HCT116 (cell line): ENCODE data around the gene FAM171A2. TPM values are rescaled to one million over a fixed set of nuclear protein-coding genes. Genes with fewer than 3 reads are reported as not detected.

Experiments used
- ATAC-seq: fragments of 200-7000 bp; cut with Tn5 transposase; 2 replicates; pipeline ENCODE4 v1.9.1; 2020; ENCODE audit warnings: mild to moderate bottlenecking, moderate library complexity
- BruUV-seq: library from RNA; stranded (reverse); fragments of 400-500 nt; replicated peaks from 2 replicates; lab custom pipeline; 2021; lab: Mats Ljungman, UMichigan
- CTCF ChIA-PET: fragments of 300-600 bp; sonication (Branson Sonifier 250); formaldehyde crosslinking; loops from one replicate; lab custom pipeline; 2021; ENCODE audit warnings: antibody characterized with exemption; lab: Charles Lee
- POLR2A ChIA-PET: fragments of 300-600, 350-600 bp; sonication (Branson Sonifier 250); formaldehyde crosslinking; loops from one replicate; lab custom pipeline; 2021; ENCODE audit warnings: antibody characterized with exemption; lab: Charles Lee
- RAD21 ChIA-PET, 2 experiments: fragments of 300-600 bp; sonication (Branson Sonifier 250); formaldehyde crosslinking; loops; one replicate each; lab custom pipeline; 2023; ENCODE audit warnings: low total read pairs in 2 of 2; ENCODE audit not compliant: uncharacterized antibody in 2 of 2, unreplicated experiment in 2 of 2, low non-redundant PET in 1 of 2; lab: Charles Lee
- DNase-seq: peaks from one replicate; pipeline ENCODE4 v3.0.0-alpha.2; 2010; ENCODE audit warnings: low read depth, low spot score
- H2AFZ ChIP-seq: fragments of 200-600 bp; shearing (Covaris generic), sonication (generic); 2 replicates; pipeline ENCODE4 v1.6.1; 2017; ENCODE audit warnings: low read depth, mixed run types, mixed read lengths, antibody characterized with exemption, low read length; ENCODE audit not compliant: poor library complexity, severe bottlenecking
- H3K27ac ChIP-seq: 2 replicates; pipeline ENCODE4 v1.5.1; 2012; ENCODE audit warnings: low read depth, low read length
- H3K27me3 ChIP-seq: fragments of 200-600 bp; sonication (generic); 2 replicates; pipeline ENCODE4 v1.6.1; 2016; ENCODE audit warnings: mixed run types, low read length, mixed read lengths; ENCODE audit not compliant: insufficient read depth
- H3K36me3 ChIP-seq, 2 experiments: fragments of 200-500 bp in 1 of 2; fragments of 200-600 bp in 1 of 2; sonication (Bioruptor generic) in 1 of 2; sonication (generic) in 1 of 2; 2 replicates each; pipeline versions ENCODE4 v1.5.1 to v1.6.1; 2014 to 2016; ENCODE audit warnings: low read length in 2 of 2, inconsistent platforms in 1 of 2, mixed read lengths in 1 of 2, mixed run types in 1 of 2; ENCODE audit not compliant: insufficient read depth in 2 of 2, control insufficient read depth in 1 of 2
- H3K4me1 ChIP-seq, 2 experiments: fragments of 200-600 bp in 1 of 2; sonication (generic) in 1 of 2; 2 replicates each; pipeline versions ENCODE4 v1.5.1 to v1.6.1; 2012 to 2017; ENCODE audit warnings: low read length in 2 of 2, inconsistent platforms in 1 of 2, mild to moderate bottlenecking in 1 of 2, mixed read lengths in 1 of 2, mixed run types in 1 of 2, moderate library complexity in 1 of 2; ENCODE audit not compliant: insufficient read depth in 2 of 2, control insufficient read depth in 1 of 2
- H3K4me2 ChIP-seq: fragments of 200-600 bp; sonication (generic); 2 replicates; pipeline ENCODE4 v1.6.1; 2017; ENCODE audit warnings: mixed run types, low read length, mixed read lengths
- H3K4me3 ChIP-seq, 2 experiments: fragments of 200-600 bp in 1 of 2; sonication (generic) in 1 of 2; replicated peaks in 1 of 2; 2 replicates each; pipeline ENCODE4 v1.5.1; 2011 to 2016; ENCODE audit warnings: low read length in 2 of 2, control low read depth in 1 of 2, low read depth in 1 of 2, mild to moderate bottlenecking in 1 of 2, mixed read lengths in 1 of 2, mixed run types in 1 of 2
- H3K79me2 ChIP-seq: fragments of 200-600 bp; sonication (generic); 2 replicates; pipeline ENCODE4 v1.6.1; 2017; ENCODE audit warnings: mild to moderate bottlenecking, mixed run types, low read length, moderate library complexity, mixed read lengths; ENCODE audit not compliant: insufficient read depth
- H3K9ac ChIP-seq: fragments of 200-600 bp; sonication (generic); 2 replicates; pipeline ENCODE4 v1.6.1; 2016; ENCODE audit warnings: low read length, mixed read lengths
- H3K9me2 ChIP-seq: fragments of 200-600 bp; sonication (generic), shearing (Covaris generic); 2 replicates; pipeline ENCODE4 v1.6.1; 2017; ENCODE audit warnings: mixed run types, mild to moderate bottlenecking, moderate library complexity; ENCODE audit not compliant: insufficient read depth
- H3K9me3 ChIP-seq, 2 experiments: fragments of 200-500 bp in 1 of 2; fragments of 200-600 bp in 1 of 2; sonication (Bioruptor generic) in 1 of 2; sonication (generic) in 1 of 2; 2 replicates each; pipeline ENCODE4 v1.6.1; 2014 to 2017; ENCODE audit warnings: low read length in 2 of 2, mixed read lengths in 2 of 2, inconsistent platforms in 1 of 2, low read depth in 1 of 2, mild to moderate bottlenecking in 1 of 2, mixed run types in 1 of 2, moderate library complexity in 1 of 2; ENCODE audit not compliant: control insufficient read depth in 1 of 2, insufficient read depth in 1 of 2
- H4K20me1 ChIP-seq: fragments of 200-600 bp; sonication (generic), shearing (Covaris generic); 2 replicates; pipeline ENCODE4 v1.6.1; 2017; ENCODE audit warnings: mixed run types, mild to moderate bottlenecking, moderate library complexity; ENCODE audit not compliant: insufficient read depth
- CTCF ChIP-seq, 3 experiments: fragments of 200-600 bp in 1 of 3; sonication (generic) in 1 of 3; IDR thresholded peaks in 2 of 3; conservative IDR thresholded peaks in 1 of 3; 2 replicates each; pipeline ENCODE4 v1.5.1; 2012 to 2017; ENCODE audit warnings: low read depth in 2 of 3, low read length in 2 of 3, antibody characterized with exemption in 1 of 3, borderline replicate concordance in 1 of 3, control low read depth in 1 of 3, mild to moderate bottlenecking in 1 of 3, mixed read lengths in 1 of 3, mixed run types in 1 of 3, moderate library complexity in 1 of 3; ENCODE audit not compliant: insufficient read depth in 1 of 3
- EGR1 ChIP-seq: IDR thresholded peaks from 2 replicates; pipeline ENCODE4 v1.6.1; 2012; ENCODE audit warnings: low read depth
- EZH2 ChIP-seq: fragments of 200-600 bp; sonication (generic); IDR thresholded peaks from 2 replicates; pipeline ENCODE4 v1.6.1; 2017; ENCODE audit warnings: antibody characterized with exemption, mixed run types
- EZH2phosphoT487 ChIP-seq: fragments of 200-600 bp; IDR thresholded peaks from 2 replicates; pipeline ENCODE4 v1.6.1; 2018; ENCODE audit warnings: antibody characterized with exemption, borderline replicate concordance
- JUND ChIP-seq: IDR thresholded peaks from 2 replicates; pipeline ENCODE4 v1.6.1; 2012
- MAX ChIP-seq: IDR thresholded peaks from 2 replicates; pipeline ENCODE4 v1.6.1; 2012
- RAD21 ChIP-seq: IDR thresholded peaks from 2 replicates; pipeline ENCODE4 v1.6.1; 2012; ENCODE audit warnings: low read depth, mild to moderate bottlenecking
- REST ChIP-seq: IDR thresholded peaks from 2 replicates; pipeline ENCODE4 v1.6.1; 2012; ENCODE audit warnings: low read depth
- SP1 ChIP-seq: IDR thresholded peaks from 2 replicates; pipeline ENCODE4 v1.6.1; 2012; ENCODE audit warnings: low read depth
- ZBTB33 ChIP-seq: IDR thresholded peaks from 2 replicates; pipeline ENCODE4 v1.6.1; 2011; ENCODE audit warnings: mild to moderate bottlenecking, low read length, moderate library complexity; ENCODE audit not compliant: insufficient replicate concordance; ENCODE audit errors: extremely low read depth
- intact Hi-C: fragments of 100-400 bp; cut with micrococcal nuclease; formaldehyde crosslinking; loops from 2 replicates; pipeline ENCODE4 v1.10.0; 2022
- total RNA-seq: library from RNA; stranded (reverse); gene quantifications from one replicate; pipeline ENCODE4 v1.2.1, GENCODE V29; 2021; ENCODE audit not compliant: unreplicated experiment

The FAM171A2 gene
- total RNA-seq, 1 experiment from 2014 or later, result 18.0 TPM

- Histone ChIP-seq H3K4me1 (no peaks in the 10 kb centered on the region), H3K27ac (no peak overlapping the region), H3K9me2 (no peaks in the 10 kb centered on the region), H3K27me3 (no peaks in the 10 kb centered on the region), H3K4me2 (no peak overlapping the region), H3K4me3 (no peak overlapping the region), H3K79me2 (peaks cover 19% of the 10 kb centered on the region), H4K20me1 (no peaks in the 10 kb centered on the region; the same call in 1 of the 2 replicates), H3K9me3 (no peaks in the 10 kb centered on the region), H2AFZ (no peak overlapping the region), H3K36me3 (peaks cover 3 to 4% of the 10 kb centered on the region in 2 experiments; a peak in 1 of 4 replicates), H3K9ac (no peak overlapping the region)
- ChIA-PET CTCF (no interaction called here), POLR2A (no interaction called here), RAD21 (no interaction called here)
- intact Hi-C loops, result no loop called here
- peak; percentile 58 for ATAC-seq
- BruUV-seq, result no TSS peak
- TF ChIP-seq CTCF (IDR thresholded peaks at IDR 0.05 in 2 of 3, conservative IDR thresholded peaks at IDR 0.05 in 1 of 3; ENCODE audit: borderline replicate concordance in 1 of 3, insufficient read depth in 1 of 3, low read depth in 2 of 3, low read length in 2 of 3) (peak in 2 of 3 experiments; percentile 27 to 34; a peak in 3 of 6 replicates), RAD21 (no peak)
- no peak for DNase-seq
Measured at GRCh38 chr17:44409309-44410028, 45.8 kb upstream of the FAM171A2 start.

- no peak overlapping the region for H3K27ac ChIP-seq
- CTCF ChIA-PET, result no interaction called here
- RAD21 ChIA-PET, result no interaction called here
- peaks cover 19% of the 10 kb centered on the region for H3K79me2 ChIP-seq
- no TSS peak for BruUV-seq
- H3K36me3 ChIP-seq, result peaks cover 3 to 4% of the 10 kb centered on the region in 2 experiments; a peak in 1 of 4 replicates
- no peak overlapping the region for H3K4me3 ChIP-seq
- no peak overlapping the region for H3K4me2 ChIP-seq
- DNase-seq (no peak), ATAC-seq (no peak)
- H2AFZ ChIP-seq, result no peak overlapping the region
- no peak overlapping the region for H3K9ac ChIP-seq
- intact Hi-C loops, result no loop called here
- no peaks in the 10 kb centered on the region for H3K9me3 ChIP-seq
- no peaks in the 10 kb centered on the region for H3K27me3 ChIP-seq
- POLR2A ChIA-PET, result no interaction called here
- no peaks in the 10 kb centered on the region for H3K4me1 ChIP-seq
- H3K9me2 ChIP-seq, result no peaks in the 10 kb centered on the region
- no peaks in the 10 kb centered on the region; the same call in 1 of the 2 replicates for H4K20me1 ChIP-seq
- no peak for TF ChIP-seq ZBTB33
- TF ChIP-seq EGR1, result no peak
- TF ChIP-seq SP1, result no peak
- no peak for TF ChIP-seq EZH2
- TF ChIP-seq EZH2phosphoT487, result no peak
- TF ChIP-seq JUND, result no peak
- no peak for TF ChIP-seq REST
- no peak for TF ChIP-seq MAX
Measured at GRCh38 chr17:44408786-44409185, 45.1 kb upstream of the FAM171A2 start.
